Measurements from ENCODE around the gene APCDD1.
"Not testable (repeated sequence)": the region's sequence is repeated elsewhere in the genome, so short reads cannot be mapped to it uniquely, and the experiment has no call there.

Gene APCDD1

DNA sequence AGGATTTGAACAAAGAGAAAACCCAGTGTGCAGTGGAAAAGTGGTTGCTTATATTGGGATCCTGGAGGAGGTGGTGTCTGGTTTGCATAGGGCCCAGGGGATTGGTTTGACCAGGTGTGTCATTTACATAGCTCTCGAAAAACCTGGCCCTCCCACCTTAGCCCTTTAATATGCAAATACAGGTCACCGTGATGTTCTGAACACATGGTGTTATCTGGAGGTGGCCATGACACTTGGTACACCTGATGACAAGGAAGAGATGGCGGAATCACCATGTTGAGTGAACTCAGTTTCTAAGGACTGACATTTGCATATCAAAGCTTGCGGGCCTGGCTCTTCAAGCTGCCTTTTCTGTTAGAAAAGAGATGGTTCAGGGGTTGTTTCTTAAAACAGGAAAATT lies 69.1 kb downstream of the APCDD1 start:
- in situ Hi-C loops (cut with HindIII; ENCODE audit: low sequenced_read_pairs) = no loop called here

DNA sequence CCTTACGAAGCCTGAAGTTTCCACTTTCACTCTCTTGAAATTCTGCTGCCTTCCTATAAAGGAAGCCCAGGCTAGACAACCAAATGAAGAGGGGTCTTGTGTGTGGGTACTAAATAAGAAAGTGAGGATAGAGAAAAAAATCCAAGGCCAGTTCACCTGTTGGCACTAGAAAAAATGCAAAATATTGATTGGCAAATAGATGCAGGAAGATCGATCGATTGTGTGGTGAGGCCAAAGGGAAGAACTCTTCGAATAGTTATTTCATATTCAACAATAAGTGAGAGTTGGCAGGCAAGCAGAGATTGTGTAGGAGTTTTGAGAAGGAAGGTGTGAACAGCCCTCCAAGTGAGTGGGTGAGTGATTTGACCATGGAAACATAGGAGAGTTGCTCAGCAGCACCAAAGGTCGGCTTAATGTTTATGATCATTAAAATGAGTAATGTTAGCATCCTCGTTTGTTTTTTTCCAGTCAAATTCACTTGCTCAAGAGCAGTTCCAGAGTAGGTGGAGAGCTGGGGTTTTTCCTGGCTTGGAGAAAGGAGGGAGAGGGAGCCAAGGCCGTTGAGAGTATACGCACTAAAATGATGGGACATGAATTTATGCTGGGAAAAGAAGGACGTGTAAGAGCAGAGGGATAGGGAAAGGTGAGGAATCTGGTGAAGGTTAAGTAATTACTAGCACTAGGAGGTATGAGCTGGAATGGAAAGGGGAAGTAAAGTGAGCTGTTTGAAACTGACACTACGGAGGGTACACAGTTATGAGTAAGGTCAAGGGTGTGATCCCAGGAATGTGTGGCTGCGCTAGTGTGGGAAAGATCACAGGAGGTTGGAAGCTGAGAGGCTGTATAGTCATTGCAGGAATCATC lies 70.3 kb downstream of the APCDD1 start:
- in situ Hi-C loops (cut with HindIII; ENCODE audit: low sequenced_read_pairs) = no loop called here

DNA sequence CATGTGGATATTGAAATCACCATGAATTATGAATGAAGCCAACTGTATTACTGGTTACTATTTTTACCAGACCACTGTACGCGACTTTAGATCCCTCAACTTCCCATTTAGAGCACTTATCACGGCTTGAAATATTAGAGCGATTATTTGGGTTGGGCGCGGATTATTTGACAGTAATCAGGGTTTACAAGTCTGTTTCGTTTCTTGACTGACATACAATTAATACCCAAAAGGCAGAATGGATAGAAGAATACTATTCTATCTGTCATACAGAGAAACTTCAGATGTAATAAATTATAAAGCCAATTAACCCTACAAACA lies 70.9 kb downstream of the APCDD1 start:
- in situ Hi-C loops (cut with HindIII; ENCODE audit: low sequenced_read_pairs) = no loop called here

DNA sequence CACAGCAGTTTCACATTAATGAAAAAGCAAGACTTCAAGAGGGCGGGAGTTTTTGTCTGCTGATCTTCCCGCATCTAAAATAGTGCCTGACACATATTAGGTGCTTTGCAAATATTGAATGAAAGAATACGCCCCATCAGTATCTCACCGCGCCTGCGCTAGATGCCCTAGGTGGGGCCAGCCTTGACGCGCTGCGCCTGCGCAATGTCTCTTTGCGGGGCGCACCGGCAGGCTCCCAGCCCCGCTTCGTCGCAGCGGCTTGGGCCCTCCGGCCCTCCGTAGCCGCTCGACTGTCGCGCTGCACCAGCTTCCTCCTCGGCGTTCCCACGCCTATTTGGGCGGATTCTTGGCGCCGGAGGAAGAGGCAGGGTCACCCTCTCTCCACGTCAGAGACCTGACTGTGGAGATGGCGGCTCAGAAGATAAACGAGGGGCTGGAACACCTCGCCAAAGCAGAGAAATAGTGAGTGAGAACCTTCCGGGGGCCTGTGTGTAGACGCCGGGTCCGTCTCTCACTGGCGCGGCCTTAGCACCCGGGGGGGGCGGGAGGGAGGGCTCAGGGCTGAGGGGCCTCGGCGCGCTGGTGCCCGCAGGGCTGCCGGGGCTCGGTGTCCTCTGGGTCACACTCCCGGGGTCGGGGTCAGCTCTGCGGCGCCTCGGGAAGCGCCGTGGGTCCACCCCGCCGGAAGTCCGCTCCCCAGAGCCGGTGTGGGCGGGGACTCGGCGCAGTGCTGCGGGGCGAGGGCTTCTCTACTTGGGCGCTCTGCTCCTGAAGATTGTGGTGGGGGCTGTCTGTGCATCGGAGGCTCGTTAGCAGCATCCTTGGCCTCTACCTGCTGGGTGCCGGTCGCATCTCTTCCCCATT lies 71.5 kb downstream of the APCDD1 start, which contains the start of gene NAPG:
TSS of gene NAPG (plus strand) at position 331 of the 864 bp plus-strand sequence. CDS start at position 407, 76 bp downstream.
- in situ Hi-C loops (cut with HindIII; ENCODE audit: low sequenced_read_pairs) = no loop called here

GRCh38 chr18:10526561-10526949 lies 72.1 kb downstream of the APCDD1 start:
- in situ Hi-C loops (cut with HindIII; ENCODE audit: low sequenced_read_pairs) = no loop called here

DNA sequence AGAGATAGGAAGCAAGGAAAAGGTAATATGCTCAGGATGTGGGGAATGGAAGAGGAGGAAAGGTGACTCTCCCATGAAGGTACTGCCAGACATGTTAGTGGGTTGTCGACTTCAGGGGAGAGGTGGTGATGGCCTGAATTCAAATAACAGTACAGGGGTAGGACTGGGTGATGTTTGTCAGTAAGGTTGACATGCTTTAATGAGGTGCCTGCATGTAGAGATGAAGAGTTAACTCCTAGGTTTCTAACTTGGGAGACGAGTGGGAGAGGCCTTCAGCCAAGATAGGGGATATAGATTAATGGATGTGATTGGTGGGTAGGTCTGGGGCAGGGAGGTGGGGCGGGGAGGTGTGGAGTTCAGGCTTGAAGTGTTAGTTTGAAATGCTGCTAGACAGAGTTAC lies 74.0 kb downstream of the APCDD1 start:
- in situ Hi-C loops (cut with HindIII; ENCODE audit: low sequenced_read_pairs) = no loop called here

DNA sequence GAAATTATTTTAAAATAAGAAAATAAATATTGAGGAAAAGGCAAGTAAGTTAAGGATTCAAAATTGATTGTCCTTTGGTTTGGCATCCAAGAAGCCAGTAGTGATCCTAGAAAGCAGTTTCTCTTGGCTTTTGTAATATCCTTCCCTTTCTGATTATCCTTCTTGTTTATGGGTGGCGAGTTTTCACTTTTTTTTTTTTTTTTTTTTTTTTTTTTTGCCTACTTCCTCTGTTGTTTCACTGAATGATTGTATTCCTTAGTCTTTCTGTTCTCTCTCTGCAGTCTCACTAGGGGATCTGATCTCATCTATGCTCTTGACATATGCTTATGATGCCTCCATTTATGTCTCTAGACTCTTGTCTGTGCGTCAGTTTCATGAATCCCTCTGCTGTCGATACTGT lies 75.6 kb downstream of the APCDD1 start:
- in situ Hi-C loops (cut with HindIII; ENCODE audit: low sequenced_read_pairs) = no loop called here

DNA sequence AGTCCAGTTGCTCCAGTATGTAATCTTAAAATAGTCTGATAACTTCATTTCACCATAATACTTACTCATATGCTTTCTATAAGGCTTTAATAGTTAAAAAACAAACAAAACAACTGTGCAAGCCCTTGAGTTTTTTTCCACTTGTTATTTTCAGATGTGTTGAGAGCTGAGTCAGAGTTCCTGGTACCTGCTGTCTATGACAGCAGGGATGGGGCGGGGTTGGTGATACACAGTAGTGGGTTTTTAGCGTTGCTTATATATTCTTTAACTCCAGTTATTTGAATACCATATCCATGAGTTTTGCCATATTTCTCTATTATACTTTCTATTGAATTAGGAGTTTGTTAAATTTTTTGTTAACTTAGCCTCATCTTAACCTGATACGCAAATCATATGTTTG lies 76.4 kb downstream of the APCDD1 start:
- in situ Hi-C loops (cut with HindIII; ENCODE audit: low sequenced_read_pairs) = no loop called here

GRCh38 chr18:10533111-10533510 lies 78.7 kb downstream of the APCDD1 start:
- in situ Hi-C loops (cut with HindIII; ENCODE audit: low sequenced_read_pairs) = no loop called here

- in situ Hi-C loops (cut with HindIII; ENCODE audit: low sequenced_read_pairs) = no loop called here
Observed at GRCh38 chr18:10536280-10536679, 81.8 kb downstream of the APCDD1 start.

GRCh38 chr18:10537765-10538164 lies 83.3 kb downstream of the APCDD1 start:
- in situ Hi-C loops (cut with HindIII; ENCODE audit: low sequenced_read_pairs) = no loop called here

GRCh38 chr18:10539124-10539523 lies 84.7 kb downstream of the APCDD1 start:
- in situ Hi-C loops (cut with HindIII; ENCODE audit: low sequenced_read_pairs) = not testable (repeated sequence)

Measured in endothelial cell of hepatic sinusoid (primary cell).